ENCODE data around the gene RIPOR3. TPM values are rescaled to one million over a fixed set of nuclear protein-coding genes. Genes with fewer than 3 reads are reported as not detected.
A peak's percentile ranks its signal among the peaks of the same experiment; 100 is the strongest.

The RIPOR3 gene
- total and polyA plus RNA-seq, 4 donors, result 4.3 to 9.9 (median 7.7) TPM

- Histone ChIP-seq H3K4me1 (ENCODE audit: control insufficient read depth in 5 of 5, insufficient read depth in 5 of 5, low read length in 5 of 5) (peaks cover 6 to 23% (median 16%) of the 10 kb centered on the region in 5 donors), H3K9ac (ENCODE audit: insufficient read depth in 1 of 2, low read length in 2 of 2) (no peak overlapping the region), H3K27ac (ENCODE audit: low read depth in 1 of 2, low read length in 1 of 2) (peak overlapping the region in 1 of 2 donors; percentile 1), H3K36me3 (ENCODE audit: control insufficient read depth in 4 of 4, insufficient read depth in 4 of 4, low read length in 4 of 4) (peaks cover 25 to 39% (median 32%) of the 10 kb centered on the region in 4 donors), H3K9me3 (ENCODE audit: control insufficient read depth in 4 of 4, insufficient read depth in 3 of 4, low read length in 3 of 4) (peaks cover 0 to 2% (median 0%) of the 10 kb centered on the region in 4 donors), H3K27me3 (ENCODE audit: control insufficient read depth in 3 of 3, insufficient read depth in 3 of 3, low read length in 2 of 3) (no peaks in the 10 kb centered on the region), H3K4me3 (no peak overlapping the region)
- WGBS, 2 donors, result 92 to 94% methylated on average over 5 of the region's 5 CpGs
- DNase-seq (no peak), ATAC-seq (ENCODE audit: insufficient read depth, low FRiP score) (no peak)
- TF ChIP-seq CTCF (IDR thresholded peaks at IDR 0.05; ENCODE audit: control extremely low read depth, extremely low read depth), result no peak
Measured at GRCh38 chr20:50574586-50574985, 116.8 kb downstream of the RIPOR3 start.

GRCh38 chr20:50574108-50574507, 117.2 kb downstream of the RIPOR3 start:
- Histone ChIP-seq H3K27me3 (ENCODE audit: control insufficient read depth in 3 of 3, insufficient read depth in 3 of 3, low read length in 2 of 3) (no peaks in the 10 kb centered on the region), H3K9me3 (ENCODE audit: control insufficient read depth in 4 of 4, insufficient read depth in 3 of 4, low read length in 3 of 4) (peaks cover 0 to 2% (median 0%) of the 10 kb centered on the region in 4 donors), H3K4me1 (ENCODE audit: control insufficient read depth in 5 of 5, insufficient read depth in 5 of 5, low read length in 5 of 5) (peaks cover 6 to 23% (median 16%) of the 10 kb centered on the region in 5 donors), H3K9ac (ENCODE audit: insufficient read depth in 1 of 2, low read length in 2 of 2) (no peak overlapping the region), H3K36me3 (ENCODE audit: control insufficient read depth in 4 of 4, insufficient read depth in 4 of 4, low read length in 4 of 4) (peaks cover 20 to 38% (median 28%) of the 10 kb centered on the region in 4 donors), H3K4me3 (no peak overlapping the region), H3K27ac (ENCODE audit: low read depth in 1 of 2, low read length in 1 of 2) (no peak overlapping the region)
- no peak for TF ChIP-seq CTCF (IDR thresholded peaks at IDR 0.05; ENCODE audit: control extremely low read depth, extremely low read depth)
- ATAC-seq (ENCODE audit: insufficient read depth, low FRiP score), result no peak
- no peak for DNase-seq
- 92 to 93% methylated on average over 9 of the region's 9 CpGs for WGBS, 2 donors

GRCh38 chr20:50572938-50573777, 118.2 kb downstream of the RIPOR3 start:
- 23 to 32% methylated on average over 6 of the region's 6 CpGs for WGBS, 2 donors
- Histone ChIP-seq H3K9ac (ENCODE audit: insufficient read depth in 1 of 2, low read length in 2 of 2) (no peak overlapping the region), H3K27ac (ENCODE audit: low read depth in 1 of 2, low read length in 1 of 2) (peak overlapping the region; percentile 58 to 83), H3K27me3 (ENCODE audit: control insufficient read depth in 3 of 3, insufficient read depth in 3 of 3, low read length in 2 of 3) (no peaks in the 10 kb centered on the region), H3K36me3 (ENCODE audit: control insufficient read depth in 4 of 4, insufficient read depth in 4 of 4, low read length in 4 of 4) (peaks cover 15 to 39% (median 23%) of the 10 kb centered on the region in 4 donors), H3K9me3 (ENCODE audit: control insufficient read depth in 4 of 4, insufficient read depth in 3 of 4, low read length in 3 of 4) (peaks cover 0 to 2% (median 0%) of the 10 kb centered on the region in 4 donors), H3K4me3 (no peak overlapping the region), H3K4me1 (ENCODE audit: control insufficient read depth in 5 of 5, insufficient read depth in 5 of 5, low read length in 5 of 5) (peaks cover 6 to 23% (median 16%) of the 10 kb centered on the region in 5 donors)
- peak; percentile 53 to 69 (median 65) for DNase-seq
- no peak for ATAC-seq (ENCODE audit: insufficient read depth, low FRiP score)
- TF ChIP-seq CTCF (IDR thresholded peaks at IDR 0.05; ENCODE audit: control extremely low read depth, extremely low read depth), result no peak

Measured in lung (tissue), 12 donors.